Astrocyte of the cerebellum (primary cell): ENCODE measurements around the gene APBB1IP.
A peak's percentile ranks its signal among the peaks of the same experiment; 100 is the strongest.

ENCODE experiments used
- DNase-seq: peaks from one replicate; pipeline ENCODE4 v3.0.0-alpha.2; 2011; ENCODE audit warnings: low read depth
- H3K4me3 ChIP-seq: 2 replicates; pipeline ENCODE4 v1.5.1; 2011; ENCODE audit warnings: mild to moderate bottlenecking, low read depth, low read length, moderate library complexity
- in situ Hi-C: cut with HindIII; loops from 2 replicates; pipeline ENCODE4 v1.10.0; 2017; ENCODE audit warnings: low sequenced_read_pairs
- TF ChIP-seq, protein P1 (sequence below): IDR thresholded peaks from 2 replicates; pipeline ENCODE4 v1.5.1; 2012; ENCODE audit warnings: low read length, low read depth, moderate library complexity, mild to moderate bottlenecking; ENCODE audit errors: missing control alignments

Gene APBB1IP

DNA sequence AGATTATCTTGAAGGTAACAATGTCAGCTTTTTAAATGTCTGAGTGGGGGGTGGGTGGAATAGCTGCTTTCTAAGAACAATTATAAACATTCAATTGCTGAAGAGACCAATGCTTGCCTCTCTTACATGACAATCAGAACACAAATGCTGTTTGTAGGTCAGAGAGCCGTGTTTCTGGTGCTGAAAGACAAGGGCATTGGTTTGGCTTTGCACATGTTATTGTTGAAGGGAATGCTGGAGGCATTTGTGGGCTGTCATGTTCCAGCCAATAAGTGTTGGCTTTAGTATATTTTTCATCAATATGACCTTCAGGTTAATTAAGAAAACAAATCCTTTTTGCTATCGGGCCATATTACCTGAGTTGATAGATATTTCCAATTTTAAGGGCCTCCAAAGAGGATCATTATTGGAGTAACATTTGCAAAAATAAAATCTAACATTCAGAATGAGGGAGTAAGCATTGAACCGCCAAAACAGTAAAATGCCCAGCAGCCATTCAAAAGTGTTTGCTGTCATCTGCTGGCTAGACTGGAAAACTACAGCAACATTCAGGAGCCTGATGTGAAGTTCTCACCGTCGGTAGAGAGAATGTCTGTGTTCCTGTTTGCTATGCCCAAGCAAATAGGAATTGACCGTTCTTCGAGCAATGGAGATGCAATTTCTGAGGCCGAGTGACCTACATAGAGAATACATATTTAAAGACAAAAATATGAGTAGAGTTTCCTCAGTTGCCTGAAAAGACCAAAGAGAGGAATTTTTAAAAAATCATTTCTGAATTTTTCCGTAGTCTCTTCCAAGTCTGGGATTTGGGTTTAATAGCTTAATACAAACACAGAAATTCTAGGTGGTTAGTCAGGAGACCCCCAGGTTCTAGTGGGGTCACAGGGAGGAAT lies 118.9 kb downstream of the APBB1IP start:
- in situ Hi-C loops = loop anchor here (25.0 kb wide), 1 partner anchor 220 kb away; no protein-coding TSS in a partner anchor
- TF ChIP-seq, protein P1, sequence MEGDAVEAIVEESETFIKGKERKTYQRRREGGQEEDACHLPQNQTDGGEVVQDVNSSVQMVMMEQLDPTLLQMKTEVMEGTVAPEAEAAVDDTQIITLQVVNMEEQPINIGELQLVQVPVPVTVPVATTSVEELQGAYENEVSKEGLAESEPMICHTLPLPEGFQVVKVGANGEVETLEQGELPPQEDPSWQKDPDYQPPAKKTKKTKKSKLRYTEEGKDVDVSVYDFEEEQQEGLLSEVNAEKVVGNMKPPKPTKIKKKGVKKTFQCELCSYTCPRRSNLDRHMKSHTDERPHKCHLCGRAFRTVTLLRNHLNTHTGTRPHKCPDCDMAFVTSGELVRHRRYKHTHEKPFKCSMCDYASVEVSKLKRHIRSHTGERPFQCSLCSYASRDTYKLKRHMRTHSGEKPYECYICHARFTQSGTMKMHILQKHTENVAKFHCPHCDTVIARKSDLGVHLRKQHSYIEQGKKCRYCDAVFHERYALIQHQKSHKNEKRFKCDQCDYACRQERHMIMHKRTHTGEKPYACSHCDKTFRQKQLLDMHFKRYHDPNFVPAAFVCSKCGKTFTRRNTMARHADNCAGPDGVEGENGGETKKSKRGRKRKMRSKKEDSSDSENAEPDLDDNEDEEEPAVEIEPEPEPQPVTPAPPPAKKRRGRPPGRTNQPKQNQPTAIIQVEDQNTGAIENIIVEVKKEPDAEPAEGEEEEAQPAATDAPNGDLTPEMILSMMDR = peak; percentile 93
- no peak overlapping the region for H3K4me3 ChIP-seq
- peak; percentile 27 for DNase-seq

DNA sequence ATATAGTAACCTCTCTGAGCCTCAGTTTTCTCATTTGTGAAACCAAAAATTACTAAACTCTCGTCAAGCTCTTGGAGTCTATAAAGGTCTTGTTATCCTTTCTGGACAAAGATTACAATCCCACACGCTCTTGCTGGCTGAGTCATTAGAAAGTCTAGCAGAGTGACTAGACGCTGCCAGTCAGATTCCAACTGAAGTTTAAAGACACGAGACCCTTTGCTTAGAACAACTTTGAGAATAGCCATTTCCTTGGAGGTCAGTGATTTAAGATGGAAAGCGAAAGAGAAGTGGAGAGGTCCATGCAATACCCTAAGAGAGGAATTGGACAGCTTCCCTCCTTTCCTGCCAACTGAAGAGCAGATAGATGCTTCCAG lies 119.5 kb downstream of the APBB1IP start:
- TF ChIP-seq, protein P1 = no peak
- DNase-seq = no peak
- H3K4me3 ChIP-seq = no peak overlapping the region
- in situ Hi-C loops = loop anchor here (25.0 kb wide), 1 partner anchor 220 kb away; no protein-coding TSS in a partner anchor

DNA sequence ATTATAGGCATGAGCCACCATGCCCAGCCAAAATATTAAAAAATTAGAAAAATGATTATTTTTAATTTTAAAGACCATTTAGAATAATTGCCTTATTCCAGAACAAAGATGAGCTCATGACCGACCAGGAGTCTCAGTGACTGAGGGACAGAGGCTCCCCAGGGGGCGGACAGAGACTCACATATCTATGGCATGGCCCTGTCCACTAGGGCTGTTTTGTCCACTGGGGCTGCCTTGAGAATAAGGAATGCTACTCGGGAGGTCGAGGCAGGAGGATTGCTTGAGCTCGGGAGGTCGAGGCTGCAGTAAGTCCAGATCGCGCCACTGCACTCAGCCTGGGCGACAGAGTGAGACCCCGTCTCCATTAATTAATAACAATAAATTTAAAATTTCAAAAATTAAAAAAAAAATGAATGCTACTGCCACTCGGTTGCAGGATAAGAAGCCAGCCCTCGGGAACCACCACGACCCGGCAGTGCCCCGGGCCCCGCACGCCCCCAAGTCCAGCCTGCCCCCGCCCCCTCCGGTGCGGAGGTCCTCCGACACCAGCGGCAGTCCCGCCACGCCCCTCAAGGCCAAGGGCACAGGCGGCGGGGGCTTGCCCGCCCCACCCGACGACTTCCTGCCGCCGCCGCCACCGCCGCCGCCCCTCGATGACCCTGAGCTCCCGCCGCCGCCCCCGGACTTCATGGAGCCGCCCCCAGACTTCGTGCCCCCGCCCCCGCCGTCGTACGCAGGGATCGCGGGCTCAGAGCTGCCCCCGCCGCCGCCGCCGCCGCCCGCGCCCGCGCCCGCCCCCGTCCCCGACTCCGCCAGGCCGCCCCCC lies 128.6 kb downstream of the APBB1IP start:
- TF ChIP-seq, protein P1 = no peak
- in situ Hi-C loops = loop anchor here (25.0 kb wide), 1 partner anchor 229 kb away; no protein-coding TSS in a partner anchor
- peak overlapping the region; percentile 43 for H3K4me3 ChIP-seq
- no peak for DNase-seq

DNA sequence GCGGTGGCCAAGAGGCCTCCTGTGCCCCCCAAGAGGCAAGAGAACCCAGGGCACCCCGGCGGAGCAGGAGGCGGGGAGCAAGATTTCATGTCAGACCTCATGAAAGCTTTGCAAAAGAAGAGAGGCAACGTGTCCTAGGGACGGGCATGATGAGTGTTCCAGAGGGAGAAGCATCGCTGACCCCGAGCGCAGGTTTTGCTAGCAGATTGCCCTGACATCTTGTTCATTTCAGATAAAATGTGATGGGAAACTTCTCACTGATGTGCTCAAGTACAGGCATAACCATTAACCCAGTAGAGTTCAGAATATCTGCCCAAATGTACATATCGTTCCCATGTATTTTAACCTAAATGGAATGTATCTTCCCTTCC lies 129.2 kb downstream of the APBB1IP start:
- TF ChIP-seq, protein P1 = no peak
- peak overlapping the region; percentile 43 for H3K4me3 ChIP-seq
- in situ Hi-C loops = loop anchor here (25.0 kb wide), 1 partner anchor 230 kb away; no protein-coding TSS in a partner anchor
- DNase-seq = no peak

DNA sequence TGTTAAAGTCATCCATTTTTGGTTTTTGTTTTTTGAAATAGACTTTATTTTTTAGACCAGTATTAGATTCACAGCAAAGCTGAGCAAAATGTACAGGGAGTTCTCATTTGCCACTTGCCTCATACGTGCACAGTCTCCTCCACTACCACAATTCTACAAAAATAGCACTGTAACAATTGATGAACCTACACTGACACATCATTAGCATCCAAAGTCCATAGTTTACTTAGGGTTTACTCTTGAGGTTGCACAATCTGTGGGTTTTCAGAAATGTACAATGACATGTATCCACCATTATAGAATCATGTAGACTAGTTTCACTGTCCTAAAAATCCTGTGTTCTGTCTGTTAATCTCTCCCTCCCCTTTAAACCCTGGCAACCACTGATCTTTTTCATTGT lies 133.5 kb downstream of the APBB1IP start:
- DNase-seq = no peak
- in situ Hi-C loops = loop anchor here (25.0 kb wide), 1 partner anchor 234 kb away; no protein-coding TSS in a partner anchor
- TF ChIP-seq, protein P1 = no peak
- H3K4me3 ChIP-seq = no peak overlapping the region

DNA sequence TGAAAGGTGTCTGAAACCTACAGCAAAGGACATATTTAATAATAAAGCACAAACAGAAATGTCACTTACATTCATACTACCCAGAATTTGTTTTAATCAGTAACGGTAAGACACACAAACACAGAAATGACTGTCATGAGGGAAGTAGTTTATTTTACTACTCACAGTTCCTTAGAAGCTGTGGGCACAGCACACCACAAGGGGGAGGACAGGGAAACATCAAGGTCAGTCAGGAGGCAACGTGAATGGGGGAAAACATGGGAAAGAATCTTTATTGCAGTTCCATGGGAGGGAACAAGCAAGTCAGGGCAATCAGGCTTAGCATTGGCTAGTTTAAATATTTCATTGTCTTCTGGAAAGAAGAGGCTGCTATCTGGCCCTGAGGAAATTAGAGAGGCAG lies 135.5 kb downstream of the APBB1IP start:
- in situ Hi-C loops = loop anchor here (25.0 kb wide), 1 partner anchor 236 kb away; no protein-coding TSS in a partner anchor
- DNase-seq = no peak
- H3K4me3 ChIP-seq = no peak overlapping the region
- TF ChIP-seq, protein P1 = no peak
